Measurements from ENCODE around the gene LARP1.

- TF ChIP-seq CTCF (IDR thresholded peaks at IDR 0.05; ENCODE audit: insufficient read depth, low read length, poor library complexity, severe bottlenecking) = no peak
- no peak for TF ChIP-seq EZH2phosphoT487 (conservative IDR thresholded peaks at IDR 0.05; ENCODE audit: low read length)
Measured at GRCh38 chr5:154817815-154818214, 62.6 kb downstream of the LARP1 start.
